ENCODE data around the gene NAALADL2. TPM values are rescaled to one million over a fixed set of nuclear protein-coding genes. Genes with fewer than 3 reads are reported as not detected.

The NAALADL2 gene
- total RNA-seq, 4 donors from 2014 or later, result 0.26 to 218 (median 17.4) TPM

DNA sequence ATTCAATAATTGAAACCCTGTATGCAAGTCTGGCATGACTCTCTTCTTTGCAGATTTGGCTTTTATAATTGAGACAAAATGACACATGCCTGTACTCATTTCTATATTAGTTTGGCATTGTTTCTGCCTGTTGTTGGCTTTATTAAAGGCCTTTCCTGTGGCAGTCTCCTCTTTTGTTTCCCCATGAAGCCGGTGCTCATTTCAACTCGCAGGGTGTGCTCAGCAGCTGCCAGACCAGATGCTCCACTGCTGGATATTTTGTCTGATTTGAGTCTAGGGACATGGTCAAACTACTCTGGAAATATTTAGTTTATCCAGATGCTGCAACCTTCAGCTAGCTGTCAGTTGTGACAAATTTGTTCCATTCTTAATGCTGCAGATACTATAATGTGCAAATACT lies 445.3 kb downstream of the NAALADL2 start:
- no peaks in the 10 kb centered on the region for H3K36me3 ChIP-seq
- DNase-seq, result no peak
- H3K27me3 ChIP-seq, result no peaks in the 10 kb centered on the region
- H3K4me3 ChIP-seq, result no peak overlapping the region
- TF ChIP-seq CTCF (IDR thresholded peaks at IDR 0.05), result no peak
- TF ChIP-seq POLR2A (IDR thresholded peaks at IDR 0.05), result no peak
- no peaks in the 10 kb centered on the region for H3K9me3 ChIP-seq
- intact Hi-C loops (cut with DNase I; ENCODE audit: low total_unique reads), result no loop called here
- no peaks in the 10 kb centered on the region for H3K4me1 ChIP-seq
- H3K27ac ChIP-seq, result no peak overlapping the region

DNA sequence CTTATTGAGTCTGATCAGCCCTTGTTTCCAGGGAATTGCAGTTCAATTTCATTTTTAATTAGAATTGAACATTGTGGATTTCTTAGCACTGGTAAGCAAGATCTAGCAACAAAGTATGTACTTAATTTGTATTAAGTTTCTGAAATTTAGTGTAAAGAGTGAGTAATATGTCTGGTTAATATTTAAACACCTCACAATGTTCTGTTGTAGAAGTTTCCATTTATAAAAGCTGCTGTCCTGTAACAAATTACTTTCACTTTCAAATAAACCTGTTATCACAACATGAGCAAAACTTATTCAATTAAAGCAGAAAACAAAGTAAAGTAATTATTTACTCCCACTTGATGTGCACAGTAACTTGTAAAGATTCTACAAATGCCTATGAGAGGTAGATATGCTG lies 448.5 kb downstream of the NAALADL2 start:
- TF ChIP-seq POLR2A (IDR thresholded peaks at IDR 0.05) (no peak), CTCF (IDR thresholded peaks at IDR 0.05) (no peak)
- intact Hi-C loops (cut with DNase I; ENCODE audit: low total_unique reads), result no loop called here
- H3K27me3 ChIP-seq, result no peaks in the 10 kb centered on the region
- H3K4me1 ChIP-seq, result no peaks in the 10 kb centered on the region
- H3K4me3 ChIP-seq, result no peak overlapping the region
- no peaks in the 10 kb centered on the region for H3K36me3 ChIP-seq
- no peaks in the 10 kb centered on the region for H3K9me3 ChIP-seq
- DNase-seq, result no peak
- no peak overlapping the region for H3K27ac ChIP-seq

DNA sequence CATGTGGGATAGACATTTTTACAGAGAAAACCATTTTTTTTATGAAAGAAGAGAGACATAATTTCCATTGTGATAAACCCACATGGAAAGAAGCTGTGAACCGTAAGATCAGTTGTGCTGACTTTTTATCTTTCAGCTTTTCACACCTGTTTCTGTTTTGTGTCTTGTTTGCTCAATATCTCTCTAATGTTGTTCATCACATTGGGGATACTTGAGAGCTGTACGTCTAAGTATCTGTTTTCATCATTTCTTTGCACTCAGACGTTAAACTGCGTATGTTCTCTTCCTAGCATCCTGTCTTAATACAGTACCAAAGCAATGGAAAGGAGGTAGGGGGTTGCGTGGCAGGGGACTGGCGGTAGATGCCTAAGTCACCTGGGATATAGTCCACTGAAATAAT lies 449.0 kb downstream of the NAALADL2 start:
- Histone ChIP-seq H3K4me3 (no peak overlapping the region), H3K9me3 (no peaks in the 10 kb centered on the region), H3K27me3 (no peaks in the 10 kb centered on the region), H3K27ac (no peak overlapping the region), H3K4me1 (no peaks in the 10 kb centered on the region), H3K36me3 (no peaks in the 10 kb centered on the region)
- no peak for DNase-seq
- intact Hi-C loops (cut with DNase I; ENCODE audit: low total_unique reads), result no loop called here
- TF ChIP-seq POLR2A (IDR thresholded peaks at IDR 0.05) (no peak), CTCF (IDR thresholded peaks at IDR 0.05) (no peak)

- TF ChIP-seq POLR2A (IDR thresholded peaks at IDR 0.05) (no peak), CTCF (IDR thresholded peaks at IDR 0.05) (no peak)
- no peak overlapping the region for H3K27ac ChIP-seq
- no peak for DNase-seq
- intact Hi-C loops (cut with DNase I; ENCODE audit: low total_unique reads), result no loop called here
- no peaks in the 10 kb centered on the region for H3K9me3 ChIP-seq
- no peaks in the 10 kb centered on the region for H3K4me1 ChIP-seq
- no peaks in the 10 kb centered on the region for H3K27me3 ChIP-seq
- H3K4me3 ChIP-seq, result no peak overlapping the region
- H3K36me3 ChIP-seq, result no peaks in the 10 kb centered on the region
Measured at GRCh38 chr3:175310046-175310445, 450.9 kb downstream of the NAALADL2 start.

GRCh38 chr3:175311404-175311803 lies 452.3 kb downstream of the NAALADL2 start:
- no peak overlapping the region for H3K4me3 ChIP-seq
- H3K27me3 ChIP-seq, result no peaks in the 10 kb centered on the region
- DNase-seq, result no peak
- no peaks in the 10 kb centered on the region for H3K36me3 ChIP-seq
- H3K27ac ChIP-seq, result no peak overlapping the region
- no peaks in the 10 kb centered on the region for H3K4me1 ChIP-seq
- intact Hi-C loops (cut with DNase I; ENCODE audit: low total_unique reads), result no loop called here
- TF ChIP-seq CTCF (IDR thresholded peaks at IDR 0.05), result no peak
- no peak for TF ChIP-seq POLR2A (IDR thresholded peaks at IDR 0.05)
- no peaks in the 10 kb centered on the region for H3K9me3 ChIP-seq

Measured in uterus (tissue), 4 donors.